Common myeloid progenitor, CD34-positive (primary cell): Measurements from ENCODE around the gene RNGTT.

Source experiments
- CTCF ChIA-PET: fragments of 350-600 bp; sonication (Branson Sonifier 250); formaldehyde crosslinking; loops from one replicate; lab custom pipeline; 2021; ENCODE audit warnings: antibody characterized with exemption; lab: Charles Lee
- POLR2A ChIA-PET: fragments of 350-600 bp; sonication (Branson Sonifier 250); formaldehyde crosslinking; loops from one replicate; lab custom pipeline; 2021; ENCODE audit warnings: antibody characterized with exemption; lab: Charles Lee
- DNase-seq, 3 donors: peaks; one replicate each; pipeline versions ENCODE4 v3.0.0 to v3.0.0-alpha.2; 2013
- H3K27ac ChIP-seq, 2 experiments: 1 replicate in 1 of 2; 2 replicates in 1 of 2; pipeline ENCODE4 v1.7.0; 2013; ENCODE audit warnings: inconsistent platforms in 2 of 2, low read length in 2 of 2, mild to moderate bottlenecking in 2 of 2, low read depth in 1 of 2, moderate library complexity in 1 of 2; ENCODE audit not compliant: severe bottlenecking in 2 of 2, insufficient read depth in 1 of 2, poor library complexity in 1 of 2
- H3K27me3 ChIP-seq, 5 experiments: replicated peaks in 2 of 5; 1 replicate in 3 of 5; 2 replicates in 2 of 5; pipeline versions ENCODE4 v1.6.1 to v1.7.0; 2013; ENCODE audit warnings: low read length in 4 of 5, mild to moderate bottlenecking in 2 of 5, moderate library complexity in 2 of 5, inconsistent platforms in 1 of 5; ENCODE audit not compliant: insufficient read depth in 5 of 5, control insufficient read depth in 4 of 5
- H3K36me3 ChIP-seq, 4 experiments: 1 replicate in 2 of 4; 2 replicates in 2 of 4; pipeline versions ENCODE4 v1.6.1 to v1.7.0; 2013; ENCODE audit warnings: low read length in 3 of 4, control low read depth in 1 of 4, mild to moderate bottlenecking in 1 of 4; ENCODE audit not compliant: control insufficient read depth in 4 of 4, insufficient read depth in 4 of 4
- H3K4me1 ChIP-seq, 4 experiments: 1 replicate in 3 of 4; 2 replicates in 1 of 4; pipeline versions ENCODE4 v1.6.1 to v1.7.1; 2013; ENCODE audit warnings: low read length in 3 of 4, mild to moderate bottlenecking in 3 of 4, control low read depth in 1 of 4, inconsistent platforms in 1 of 4, moderate library complexity in 1 of 4; ENCODE audit not compliant: control insufficient read depth in 4 of 4, insufficient read depth in 4 of 4; ENCODE audit errors: control extremely low read depth in 1 of 4
- H3K4me3 ChIP-seq, 7 experiments: 1 replicate in 4 of 7; 2 replicates in 3 of 7; pipeline versions ENCODE4 v1.5.1 to v1.7.0; 2013; ENCODE audit warnings: mild to moderate bottlenecking in 7 of 7, low read length in 6 of 7, moderate library complexity in 6 of 7, inconsistent platforms in 2 of 7, low read depth in 2 of 7, control low read depth in 1 of 7; ENCODE audit not compliant: insufficient read depth in 4 of 7, control insufficient read depth in 1 of 7; ENCODE audit errors: extremely low read depth in 1 of 7
- H3K9me3 ChIP-seq, 5 experiments: 1 replicate in 4 of 5; 2 replicates in 1 of 5; pipeline versions ENCODE4 v1.6.1 to v1.7.1; 2013; ENCODE audit warnings: low read length in 4 of 5, mild to moderate bottlenecking in 2 of 5, inconsistent platforms in 1 of 5, low read depth in 1 of 5, moderate library complexity in 1 of 5; ENCODE audit not compliant: control insufficient read depth in 4 of 5, insufficient read depth in 2 of 5; ENCODE audit errors: control extremely low read depth in 1 of 5
- WGBS: methylation state at CpG from one replicate; pipeline ENCODE4 v1.1.5; 2013; ENCODE audit not compliant: insufficient coverage; 5-methylcytosine and 5-hydroxymethylcytosine counted together

Gene RNGTT

GRCh38 chr6:88705601-88706000 lies 257.8 kb downstream of the RNGTT start:
- H3K4me1 ChIP-seq: peaks cover 0 to 6% (median 2%) of the 10 kb centered on the region in 4 experiments
- POLR2A ChIA-PET: no interaction called here
- peak overlapping the region in 2 of 7 experiments; percentile 6 to 21 for H3K4me3 ChIP-seq
- peak overlapping the region in 1 of 2 experiments; percentile 38 for H3K27ac ChIP-seq
- no peaks in the 10 kb centered on the region for H3K36me3 ChIP-seq
- CTCF ChIA-PET: no interaction called here
- peaks cover 0 to 3% (median 0%) of the 10 kb centered on the region in 5 experiments for H3K9me3 ChIP-seq
- peak in 2 of 3 donors; percentile 26 to 54 for DNase-seq
- H3K27me3 ChIP-seq: no peaks in the 10 kb centered on the region

- H3K36me3 ChIP-seq: no peaks in the 10 kb centered on the region
- H3K4me3 ChIP-seq: no peak overlapping the region
- peaks cover 0 to 3% (median 0%) of the 10 kb centered on the region in 5 experiments for H3K9me3 ChIP-seq
- no peaks in the 10 kb centered on the region for H3K27me3 ChIP-seq
- no CpG with 5 or more reads among the region's 1 CpG for WGBS
- ChIA-PET POLR2A (interaction anchor here (0.6 kb wide), 1 partner anchor 29 kb away, joined by 5 read pairs; no protein-coding TSS in a partner anchor), CTCF (no interaction called here)
- peaks cover 0 to 6% (median 2%) of the 10 kb centered on the region in 4 experiments for H3K4me1 ChIP-seq
- peak in 2 of 3 donors; percentile 2 to 14 for DNase-seq
- H3K27ac ChIP-seq: no peak overlapping the region
Observed at GRCh38 chr6:88704980-88705379, 258.4 kb downstream of the RNGTT start.

GRCh38 chr6:88702956-88703556 lies 260.4 kb downstream of the RNGTT start:
- ChIA-PET CTCF (no interaction called here), POLR2A (no interaction called here)
- Histone ChIP-seq H3K27ac (no peak overlapping the region), H3K9me3 (peaks cover 0 to 3% (median 0%) of the 10 kb centered on the region in 5 experiments), H3K4me3 (no peak overlapping the region), H3K27me3 (no peaks in the 10 kb centered on the region), H3K4me1 (peaks cover 0 to 6% (median 2%) of the 10 kb centered on the region in 4 experiments), H3K36me3 (no peaks in the 10 kb centered on the region)
- 100% methylated on average over 3 of the region's 4 CpGs for WGBS
- no peak for DNase-seq

GRCh38 chr6:88698661-88699060 lies 264.8 kb downstream of the RNGTT start:
- 100% methylated on average over 1 of the region's 5 CpGs for WGBS
- Histone ChIP-seq H3K4me1 (no peaks in the 10 kb centered on the region), H3K9me3 (peaks cover 0 to 13% (median 5%) of the 10 kb centered on the region in 5 experiments), H3K27ac (no peak overlapping the region), H3K4me3 (no peak overlapping the region), H3K36me3 (peaks cover 0 to 7% (median 0%) of the 10 kb centered on the region in 4 experiments), H3K27me3 (no peaks in the 10 kb centered on the region)
- CTCF ChIA-PET: no interaction called here
- POLR2A ChIA-PET: interaction anchor here (0.6 kb wide), 1 partner anchor 8 kb away, joined by 5 read pairs; no protein-coding TSS in a partner anchor
- no peak for DNase-seq

- ChIA-PET POLR2A (no interaction called here), CTCF (no interaction called here)
- no CpG with 5 or more reads among the region's 4 CpGs for WGBS
- no peaks in the 10 kb centered on the region for H3K4me1 ChIP-seq
- H3K9me3 ChIP-seq: peaks cover 0 to 16% (median 4%) of the 10 kb centered on the region in 5 experiments
- H3K4me3 ChIP-seq: no peak overlapping the region
- no peaks in the 10 kb centered on the region for H3K27me3 ChIP-seq
- peaks cover 0 to 7% (median 0%) of the 10 kb centered on the region in 4 experiments for H3K36me3 ChIP-seq
- no peak for DNase-seq
- H3K27ac ChIP-seq: no peak overlapping the region
Observed at GRCh38 chr6:88695937-88696336, 267.5 kb downstream of the RNGTT start.

GRCh38 chr6:88683734-88684133 lies 279.7 kb downstream of the RNGTT start:
- H3K4me1 ChIP-seq: no peaks in the 10 kb centered on the region
- H3K4me3 ChIP-seq: no peak overlapping the region
- H3K36me3 ChIP-seq: peaks cover 0 to 7% (median 3%) of the 10 kb centered on the region in 4 experiments
- peaks cover 0 to 5% (median 0%) of the 10 kb centered on the region in 5 experiments for H3K9me3 ChIP-seq
- WGBS: 96% methylated on average over 2 of the region's 3 CpGs
- no peaks in the 10 kb centered on the region for H3K27me3 ChIP-seq
- POLR2A ChIA-PET: no interaction called here
- DNase-seq: no peak
- CTCF ChIA-PET: no interaction called here
- H3K27ac ChIP-seq: no peak overlapping the region

GRCh38 chr6:88680654-88681053 lies 282.8 kb downstream of the RNGTT start:
- Histone ChIP-seq H3K27ac (no peak overlapping the region), H3K4me3 (no peak overlapping the region), H3K9me3 (peaks cover 0 to 3% (median 0%) of the 10 kb centered on the region in 5 experiments), H3K4me1 (no peaks in the 10 kb centered on the region), H3K36me3 (peaks cover 0 to 10% (median 3%) of the 10 kb centered on the region in 4 experiments), H3K27me3 (no peaks in the 10 kb centered on the region)
- 100% methylated on average over 1 of the region's 6 CpGs for WGBS
- ChIA-PET POLR2A (interaction anchor here (0.6 kb wide), 1 partner anchor 190 kb away, joined by 4 read pairs; no protein-coding TSS in a partner anchor), CTCF (no interaction called here)
- DNase-seq: no peak
